ENCODE results near the gene ATP11A.

ATP11A gene

DNA sequence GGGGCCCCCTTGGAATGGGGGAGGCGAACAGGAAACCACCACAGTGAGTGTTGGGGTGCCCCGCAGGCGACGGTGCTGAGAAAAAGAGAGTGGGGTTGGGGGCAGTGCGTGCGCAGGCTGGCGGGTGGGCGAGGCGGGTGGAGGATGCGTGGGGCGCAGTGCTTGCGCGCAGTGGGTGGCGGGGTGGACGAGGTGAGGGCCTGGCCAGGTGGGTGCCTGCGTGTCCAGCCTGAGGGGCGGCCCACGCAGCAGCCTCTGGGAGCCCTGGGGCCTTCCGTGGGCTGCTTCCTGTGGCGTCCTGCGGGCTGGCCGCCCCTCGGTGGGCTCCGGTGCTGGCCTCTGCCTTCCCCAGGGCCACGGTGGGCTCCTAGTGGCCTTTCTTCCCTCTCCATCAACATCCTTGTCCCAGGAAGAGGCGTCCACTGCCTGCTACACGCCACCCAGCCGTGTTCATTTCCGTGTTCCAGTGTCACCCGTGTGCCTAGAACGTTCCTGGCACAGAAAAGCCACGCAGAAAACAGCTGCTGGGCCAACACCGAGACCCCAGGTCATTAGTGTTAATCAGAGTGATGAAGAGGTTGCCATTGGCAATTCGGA lies 7.1 kb downstream of the ATP11A start:
- Histone ChIP-seq H3K4me2 (ENCODE audit: insufficient read depth, low read length) (no peak overlapping the region), H2AFZ (ENCODE audit: low read depth, low read length) (no peak overlapping the region), H3K36me3 (ENCODE audit: insufficient read depth, low read length) (peaks cover 18% of the 10 kb centered on the region), H3K4me3 (ENCODE audit: low read depth in 1 of 2, low read length in 2 of 2) (no peak overlapping the region), H3K9me3 (ENCODE audit: insufficient read depth, low read length, severe bottlenecking) (no peaks in the 10 kb centered on the region), H3K27ac (ENCODE audit: low read length) (no peak overlapping the region), H3K79me2 (ENCODE audit: insufficient read depth, low read length) (peaks cover 94% of the 10 kb centered on the region), H3K27me3 (ENCODE audit: insufficient read depth, low read length, poor library complexity) (no peaks in the 10 kb centered on the region), H4K20me1 (ENCODE audit: insufficient read depth, low read length) (peaks cover 82% of the 10 kb centered on the region), H3K9ac (ENCODE audit: low read depth, low read length) (no peak overlapping the region), H3K4me1 (ENCODE audit: insufficient read depth, low read length) (peaks cover 15% of the 10 kb centered on the region)
- TF ChIP-seq, protein P1, sequence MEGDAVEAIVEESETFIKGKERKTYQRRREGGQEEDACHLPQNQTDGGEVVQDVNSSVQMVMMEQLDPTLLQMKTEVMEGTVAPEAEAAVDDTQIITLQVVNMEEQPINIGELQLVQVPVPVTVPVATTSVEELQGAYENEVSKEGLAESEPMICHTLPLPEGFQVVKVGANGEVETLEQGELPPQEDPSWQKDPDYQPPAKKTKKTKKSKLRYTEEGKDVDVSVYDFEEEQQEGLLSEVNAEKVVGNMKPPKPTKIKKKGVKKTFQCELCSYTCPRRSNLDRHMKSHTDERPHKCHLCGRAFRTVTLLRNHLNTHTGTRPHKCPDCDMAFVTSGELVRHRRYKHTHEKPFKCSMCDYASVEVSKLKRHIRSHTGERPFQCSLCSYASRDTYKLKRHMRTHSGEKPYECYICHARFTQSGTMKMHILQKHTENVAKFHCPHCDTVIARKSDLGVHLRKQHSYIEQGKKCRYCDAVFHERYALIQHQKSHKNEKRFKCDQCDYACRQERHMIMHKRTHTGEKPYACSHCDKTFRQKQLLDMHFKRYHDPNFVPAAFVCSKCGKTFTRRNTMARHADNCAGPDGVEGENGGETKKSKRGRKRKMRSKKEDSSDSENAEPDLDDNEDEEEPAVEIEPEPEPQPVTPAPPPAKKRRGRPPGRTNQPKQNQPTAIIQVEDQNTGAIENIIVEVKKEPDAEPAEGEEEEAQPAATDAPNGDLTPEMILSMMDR (IDR thresholded peaks at IDR 0.05; ENCODE audit: borderline replicate concordance, extremely low read depth, low read length, poor library complexity, severe bottlenecking) = no peak
- no peak for TF ChIP-seq EZH2 (IDR thresholded peaks at IDR 0.05; ENCODE audit: borderline replicate concordance, low read depth, low read length, severe bottlenecking)
- DNase-seq (no peak), ATAC-seq (ENCODE audit: insufficient read depth, low read depth) (no peak)

DNA sequence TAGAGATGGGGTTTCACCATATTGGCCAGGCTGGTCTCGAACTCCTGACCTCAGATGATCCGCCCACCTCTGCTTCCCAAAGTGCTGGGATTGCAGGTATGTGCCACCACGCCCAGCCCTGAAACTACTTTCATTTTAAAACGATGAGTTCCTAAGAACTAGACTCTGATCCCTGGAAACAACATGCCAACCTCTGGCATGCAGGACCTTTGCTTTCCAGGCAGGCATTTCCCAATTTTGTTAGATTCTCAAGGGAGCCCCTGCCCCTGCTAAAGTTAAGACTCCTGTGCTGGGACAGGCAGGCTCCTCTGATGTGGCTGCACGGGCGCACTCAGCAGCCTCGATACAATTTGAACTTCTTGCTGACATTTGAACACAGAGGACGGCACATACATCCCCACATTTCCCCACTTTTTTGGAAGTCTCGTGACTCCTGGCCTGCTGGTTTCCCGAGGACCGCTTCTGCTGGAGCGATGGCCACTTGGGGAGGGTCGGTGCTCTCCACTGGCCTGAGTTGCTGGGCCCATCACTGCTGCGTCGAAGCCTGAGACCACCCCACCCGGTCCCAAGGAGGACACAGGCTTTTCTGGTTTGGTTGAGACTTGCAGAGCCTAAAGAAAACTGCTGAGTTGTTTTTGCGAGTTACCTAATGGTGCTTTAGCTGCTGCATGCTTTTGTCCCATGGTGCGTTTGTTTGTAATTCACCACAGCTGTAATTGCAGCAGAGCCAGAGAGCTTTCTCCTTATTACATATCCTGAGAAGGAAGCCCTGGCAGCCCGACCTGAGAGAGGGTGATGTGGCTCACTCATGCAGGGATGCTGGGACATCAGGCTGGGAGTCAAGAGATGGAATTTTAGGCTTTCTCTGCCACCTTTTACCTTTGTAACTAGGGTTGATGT lies 8.2 kb downstream of the ATP11A start:
- no peak overlapping the region for H3K27ac ChIP-seq (ENCODE audit: low read length)
- peaks cover 83% of the 10 kb centered on the region for H4K20me1 ChIP-seq (ENCODE audit: insufficient read depth, low read length)
- no peaks in the 10 kb centered on the region for H3K27me3 ChIP-seq (ENCODE audit: insufficient read depth, low read length, poor library complexity)
- H3K9ac ChIP-seq (ENCODE audit: low read depth, low read length) = no peak overlapping the region
- no peak for TF ChIP-seq EZH2 (IDR thresholded peaks at IDR 0.05; ENCODE audit: borderline replicate concordance, low read depth, low read length, severe bottlenecking)
- TF ChIP-seq, protein P1 (IDR thresholded peaks at IDR 0.05; ENCODE audit: borderline replicate concordance, extremely low read depth, low read length, poor library complexity, severe bottlenecking) = no peak
- H3K79me2 ChIP-seq (ENCODE audit: insufficient read depth, low read length) = peaks cover 91% of the 10 kb centered on the region
- DNase-seq = no peak
- peaks cover 17% of the 10 kb centered on the region for H3K36me3 ChIP-seq (ENCODE audit: insufficient read depth, low read length)
- H3K9me3 ChIP-seq (ENCODE audit: insufficient read depth, low read length, severe bottlenecking) = no peaks in the 10 kb centered on the region
- H3K4me2 ChIP-seq (ENCODE audit: insufficient read depth, low read length) = no peak overlapping the region
- no peak for ATAC-seq (ENCODE audit: insufficient read depth, low read depth)
- H2AFZ ChIP-seq (ENCODE audit: low read depth, low read length) = no peak overlapping the region
- H3K4me3 ChIP-seq (ENCODE audit: low read depth in 1 of 2, low read length in 2 of 2) = no peak overlapping the region
- H3K4me1 ChIP-seq (ENCODE audit: insufficient read depth, low read length) = peaks cover 6% of the 10 kb centered on the region; the same call in 1 of the 2 replicates

DNA sequence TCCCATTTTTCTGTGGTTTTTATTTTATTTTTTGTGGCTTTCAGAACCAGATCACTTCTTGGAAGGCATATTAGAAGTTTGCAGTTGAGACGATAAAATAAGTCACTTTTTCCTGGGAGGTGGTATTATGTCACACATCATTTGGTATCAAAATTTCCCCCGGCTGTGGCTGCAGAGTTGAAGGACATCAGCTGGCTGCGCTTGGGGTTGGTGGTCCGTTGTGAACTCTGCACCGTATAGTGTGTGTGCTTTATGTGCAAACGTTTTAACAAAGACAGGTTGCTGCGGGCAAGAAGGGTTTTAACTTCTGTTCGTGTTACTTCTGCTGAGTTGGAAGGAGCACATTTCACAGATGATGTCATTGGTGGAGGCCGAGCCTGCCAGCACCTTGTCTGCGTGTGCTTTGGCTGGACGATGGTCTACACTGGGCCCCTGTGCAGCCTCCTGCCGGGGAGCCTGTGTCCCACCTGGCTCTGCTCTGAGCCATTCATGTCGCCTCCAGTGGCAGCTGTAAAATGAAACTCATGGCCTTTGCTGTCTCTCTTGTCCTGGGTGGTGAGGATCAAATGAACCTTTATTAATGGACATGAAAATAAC lies 9.6 kb downstream of the ATP11A start:
- Histone ChIP-seq H2AFZ (ENCODE audit: low read depth, low read length) (no peak overlapping the region), H3K4me2 (ENCODE audit: insufficient read depth, low read length) (no peak overlapping the region), H3K9ac (ENCODE audit: low read depth, low read length) (no peak overlapping the region), H3K4me1 (ENCODE audit: insufficient read depth, low read length) (no peaks in the 10 kb centered on the region), H3K79me2 (ENCODE audit: insufficient read depth, low read length) (peaks cover 91% of the 10 kb centered on the region), H4K20me1 (ENCODE audit: insufficient read depth, low read length) (peaks cover 83% of the 10 kb centered on the region), H3K4me3 (ENCODE audit: low read depth in 1 of 2, low read length in 2 of 2) (no peak overlapping the region), H3K27ac (ENCODE audit: low read length) (no peak overlapping the region), H3K27me3 (ENCODE audit: insufficient read depth, low read length, poor library complexity) (no peaks in the 10 kb centered on the region), H3K9me3 (ENCODE audit: insufficient read depth, low read length, severe bottlenecking) (no peaks in the 10 kb centered on the region), H3K36me3 (ENCODE audit: insufficient read depth, low read length) (peaks cover 15% of the 10 kb centered on the region)
- ATAC-seq (ENCODE audit: insufficient read depth, low read depth) (no peak), DNase-seq (no peak)
- no peak for TF ChIP-seq EZH2 (IDR thresholded peaks at IDR 0.05; ENCODE audit: borderline replicate concordance, low read depth, low read length, severe bottlenecking)
- TF ChIP-seq, protein P1 (IDR thresholded peaks at IDR 0.05; ENCODE audit: borderline replicate concordance, extremely low read depth, low read length, poor library complexity, severe bottlenecking) = no peak

All from DND-41 (cell line).